Activated B cell treated with CpG ODN at 0.5 μM for 24 hours (primary cell): ENCODE measurements around the gene PPT2. TPM values are rescaled to one million over a fixed set of nuclear protein-coding genes. Genes with fewer than 3 reads are reported as not detected.
A peak's percentile ranks its signal among the peaks of the same experiment; 100 is the strongest.
"Not testable (repeated sequence)": the region's sequence is repeated elsewhere in the genome, so short reads cannot be mapped to it uniquely, and the experiment has no call there.

Experiments
- ATAC-seq: fragments of 200-7000 bp; cut with Tn5 transposase; one replicate; pipeline ENCODE4 v1.10.0; 2021; ENCODE audit warnings: low read depth, mild to moderate bottlenecking, moderate library complexity
- CTCF ChIA-PET: fragments of 350-600 bp; sonication (Branson Sonifier 250); formaldehyde crosslinking; loops from one replicate; lab custom pipeline; 2021; ENCODE audit warnings: antibody characterized with exemption; lab: Charles Lee
- POLR2A ChIA-PET: fragments of 350-600 bp; sonication (Branson Sonifier 250); formaldehyde crosslinking; loops from one replicate; lab custom pipeline; 2021; ENCODE audit warnings: antibody characterized with exemption; lab: Charles Lee
- DNase-seq: peaks from one replicate; pipeline ENCODE4 v3.0.0; 2022
- H3K27ac Mint-ChIP-seq: one replicate; pipeline ENCODE4 v1.8.0; 2020; ENCODE audit warnings: mixed read lengths
- H3K27me3 Mint-ChIP-seq: one replicate; pipeline ENCODE4 v1.8.0; 2021; ENCODE audit warnings: mixed read lengths
- H3K36me3 Mint-ChIP-seq: one replicate; pipeline ENCODE4 v1.8.0; 2021; ENCODE audit warnings: low read depth, mixed read lengths
- H3K4me1 Mint-ChIP-seq: one replicate; pipeline ENCODE4 v1.8.0; 2021; ENCODE audit warnings: mixed read lengths
- H3K4me3 Mint-ChIP-seq: one replicate; pipeline ENCODE4 v1.8.0; 2020; ENCODE audit warnings: mild to moderate bottlenecking, mixed read lengths
- H3K9me3 Mint-ChIP-seq: one replicate; pipeline ENCODE4 v1.8.0; 2020; ENCODE audit warnings: mixed read lengths
- intact Hi-C: fragments of 100-400 bp; cut with micrococcal nuclease; formaldehyde crosslinking; loops from one replicate; pipeline ENCODE4 v1.15.1; 2024
- total RNA-seq: library from RNA; stranded (reverse); gene quantifications from 2 replicates; pipeline ENCODE4 v1.2.3, GENCODE V29; 2022
- TF ChIP-seq, protein P1 (sequence below): fragments of 200-600 bp; IDR thresholded peaks from one replicate; pipeline ENCODE4 v1.8.0; 2022; ENCODE audit warnings: antibody characterized with exemption, mild to moderate bottlenecking

Gene PPT2
- total RNA-seq, 1 donor from 2014 or later, result 3.0 TPM

- peaks cover 56% of the 10 kb centered on the region for H3K4me1 Mint-ChIP-seq
- H3K36me3 Mint-ChIP-seq, result peaks cover 70% of the 10 kb centered on the region
- ChIA-PET POLR2A (interaction anchor here (0.7 to 1.4 kb wide), 4 partner anchors 8 to 889 kb away, joined by 3 to 8 read pairs (median 4); partner anchors contain the start of genes FKBPL and HLA-DPB1), CTCF (interaction anchor here (0.7 to 1.3 kb wide), 2 partner anchors 68 to 520 kb away, joined by 3 read pairs; no protein-coding TSS in a partner anchor)
- DNase-seq (no peak), ATAC-seq (no peak)
- TF ChIP-seq, protein P1, sequence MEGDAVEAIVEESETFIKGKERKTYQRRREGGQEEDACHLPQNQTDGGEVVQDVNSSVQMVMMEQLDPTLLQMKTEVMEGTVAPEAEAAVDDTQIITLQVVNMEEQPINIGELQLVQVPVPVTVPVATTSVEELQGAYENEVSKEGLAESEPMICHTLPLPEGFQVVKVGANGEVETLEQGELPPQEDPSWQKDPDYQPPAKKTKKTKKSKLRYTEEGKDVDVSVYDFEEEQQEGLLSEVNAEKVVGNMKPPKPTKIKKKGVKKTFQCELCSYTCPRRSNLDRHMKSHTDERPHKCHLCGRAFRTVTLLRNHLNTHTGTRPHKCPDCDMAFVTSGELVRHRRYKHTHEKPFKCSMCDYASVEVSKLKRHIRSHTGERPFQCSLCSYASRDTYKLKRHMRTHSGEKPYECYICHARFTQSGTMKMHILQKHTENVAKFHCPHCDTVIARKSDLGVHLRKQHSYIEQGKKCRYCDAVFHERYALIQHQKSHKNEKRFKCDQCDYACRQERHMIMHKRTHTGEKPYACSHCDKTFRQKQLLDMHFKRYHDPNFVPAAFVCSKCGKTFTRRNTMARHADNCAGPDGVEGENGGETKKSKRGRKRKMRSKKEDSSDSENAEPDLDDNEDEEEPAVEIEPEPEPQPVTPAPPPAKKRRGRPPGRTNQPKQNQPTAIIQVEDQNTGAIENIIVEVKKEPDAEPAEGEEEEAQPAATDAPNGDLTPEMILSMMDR, result no peak
- intact Hi-C loops, result no loop called here
- H3K27me3 Mint-ChIP-seq, result no peaks in the 10 kb centered on the region
- H3K9me3 Mint-ChIP-seq, result no peaks in the 10 kb centered on the region
- H3K27ac Mint-ChIP-seq, result peak overlapping the region; percentile 77
- peak overlapping the region; percentile 8 for H3K4me3 Mint-ChIP-seq
Measured at GRCh38 chr6:32187009-32187709, 33.2 kb downstream of the PPT2 start.

DNA sequence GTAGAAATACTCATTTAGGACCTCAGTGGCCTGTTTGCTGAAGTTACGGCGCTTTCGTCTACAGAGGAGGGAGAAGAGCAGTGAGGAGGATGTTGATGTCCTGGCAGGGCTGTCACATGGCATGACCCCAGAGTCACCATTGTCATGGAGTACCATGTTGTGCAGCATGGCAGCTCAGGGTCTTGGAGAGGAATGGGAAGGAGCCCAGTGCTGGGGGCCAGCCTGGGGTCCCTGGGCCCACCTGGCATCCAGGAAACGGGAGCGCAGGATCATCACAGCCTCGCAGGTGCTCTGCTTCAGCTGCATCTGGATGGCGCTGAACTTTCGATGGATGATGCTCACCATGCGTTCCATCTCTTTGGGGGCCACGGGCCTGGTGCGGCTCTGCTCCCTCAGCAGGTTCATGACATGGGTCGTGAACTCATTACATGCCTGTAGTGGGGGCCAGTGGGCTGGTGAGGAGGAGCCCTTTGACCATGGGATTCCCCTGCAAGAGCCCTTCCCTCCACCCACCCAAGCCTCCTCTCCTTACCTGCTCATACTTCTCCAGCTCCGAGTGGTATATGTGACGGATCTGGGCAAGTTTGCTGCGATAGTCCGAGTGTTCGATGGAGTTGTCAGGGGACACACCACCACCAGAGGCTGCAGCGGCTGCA, 33.9 kb downstream of the PPT2 start:
- intact Hi-C loops, DNase-seq, ATAC-seq, H3K9me3 Mint-ChIP-seq, H3K27me3 Mint-ChIP-seq: not testable (repeated sequence)
- Mint-ChIP-seq H3K4me3 (peak overlapping the region; percentile 91), H3K27ac (peak overlapping the region; percentile 77), H3K4me1 (peaks cover 62% of the 10 kb centered on the region), H3K36me3 (peaks cover 70% of the 10 kb centered on the region)
- ChIA-PET POLR2A (interaction anchor here (0.6 to 1.4 kb wide), 6 partner anchors 8 to 888 kb away, joined by 3 to 8 read pairs (median 4); partner anchors contain the start of genes FKBPL and HLA-DPB1), CTCF (interaction anchor here (0.7 to 1.3 kb wide), 2 partner anchors 69 to 519 kb away, joined by 3 read pairs; no protein-coding TSS in a partner anchor)

- DNase-seq (no peak), ATAC-seq (no peak)
- H3K36me3 Mint-ChIP-seq, result peaks cover 64% of the 10 kb centered on the region
- H3K4me1 Mint-ChIP-seq, result peaks cover 69% of the 10 kb centered on the region
- peak overlapping the region; percentile 91 for H3K4me3 Mint-ChIP-seq
- peak overlapping the region; percentile 83 for H3K27ac Mint-ChIP-seq
- CTCF ChIA-PET, result interaction anchor here (1.3 kb wide), 1 partner anchor 69 kb away, joined by 3 read pairs; no protein-coding TSS in a partner anchor
- TF ChIP-seq, protein P1, result no peak
- H3K9me3 Mint-ChIP-seq, result no peaks in the 10 kb centered on the region
- H3K27me3 Mint-ChIP-seq, result no peaks in the 10 kb centered on the region
- POLR2A ChIA-PET, result interaction anchor here (0.6 to 5.2 kb wide), 4 partner anchors 10 to 783 kb away, joined by 3 to 102 read pairs (median 3); partner anchors contain the start of genes AGPAT1 and RNF5
- intact Hi-C loops, result no loop called here
Measured at GRCh38 chr6:32188381-32189068, 34.6 kb downstream of the PPT2 start.

DNA sequence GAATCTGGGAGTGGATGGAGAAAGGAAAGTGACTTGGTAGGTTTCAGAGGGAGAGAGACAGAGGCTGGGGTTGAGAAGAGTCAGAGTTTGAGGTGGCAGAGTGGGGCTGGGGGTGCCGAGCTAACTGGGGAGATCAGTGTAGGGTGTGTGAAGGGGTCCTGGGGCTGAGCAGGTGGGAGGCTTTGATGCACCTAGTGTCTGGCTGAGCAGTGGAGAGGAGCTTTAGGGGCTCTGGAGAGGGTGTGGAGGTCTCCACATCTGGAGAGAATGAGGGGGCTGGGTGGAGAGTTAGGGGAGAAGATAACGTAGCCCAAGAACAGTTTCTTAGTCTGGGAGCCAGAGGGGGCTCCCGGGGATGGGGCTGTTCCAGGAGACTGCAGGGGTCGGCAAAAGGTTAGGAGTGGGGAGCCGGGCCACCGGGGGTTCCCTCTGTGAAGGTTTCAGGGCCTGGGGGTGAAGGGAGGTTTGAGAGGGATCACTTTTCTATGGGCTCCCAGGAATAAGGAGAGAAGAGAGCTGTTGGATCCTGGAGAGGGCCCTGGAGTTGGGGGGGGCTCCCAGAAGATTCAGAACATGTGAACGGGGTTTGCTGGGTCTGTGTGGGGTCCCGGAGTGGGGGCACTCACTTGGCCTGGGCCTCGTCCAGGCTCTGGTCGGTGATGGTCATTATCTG, 35.3 kb downstream of the PPT2 start:
- H3K9me3 Mint-ChIP-seq, result no peaks in the 10 kb centered on the region
- ATAC-seq (no peak), DNase-seq (no peak)
- H3K36me3 Mint-ChIP-seq, result peaks cover 59% of the 10 kb centered on the region
- peak overlapping the region; percentile 83 for H3K27ac Mint-ChIP-seq
- CTCF ChIA-PET, result no interaction called here
- H3K27me3 Mint-ChIP-seq, result no peaks in the 10 kb centered on the region
- H3K4me3 Mint-ChIP-seq, result peak overlapping the region; percentile 91
- POLR2A ChIA-PET, result interaction anchor here (0.9 to 5.2 kb wide), 6 partner anchors 11 to 1088 kb away, joined by 3 to 102 read pairs (median 3); partner anchors contain the start of genes AGPAT1, ATF6B, FKBPL and RNF5
- intact Hi-C loops, result no loop called here
- TF ChIP-seq, protein P1, result no peak
- H3K4me1 Mint-ChIP-seq, result peaks cover 76% of the 10 kb centered on the region

DNA sequence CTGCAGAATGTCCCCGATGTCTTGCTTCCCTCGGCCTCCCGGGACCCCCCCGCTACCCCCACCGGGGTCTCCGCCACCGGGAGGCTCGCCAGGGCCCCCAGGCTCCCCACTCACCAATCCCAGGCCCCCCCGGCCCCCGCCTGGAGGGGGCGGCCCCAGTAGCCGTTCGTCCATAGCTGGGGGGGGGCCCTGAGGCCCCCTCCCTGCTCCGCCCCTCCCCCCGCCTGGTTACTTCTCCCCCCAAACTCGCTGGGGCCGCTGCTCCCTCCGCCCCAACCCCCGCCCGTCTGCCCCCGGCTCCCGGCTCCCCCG, 35.8 kb downstream of the PPT2 start:
- peak overlapping the region; percentile 91 for H3K4me3 Mint-ChIP-seq
- no peaks in the 10 kb centered on the region for H3K27me3 Mint-ChIP-seq
- H3K4me1 Mint-ChIP-seq, result peaks cover 80% of the 10 kb centered on the region
- no peaks in the 10 kb centered on the region for H3K9me3 Mint-ChIP-seq
- intact Hi-C loops, result loop anchor here (1.0 to 10.0 kb wide), 5 partner anchors 11 to 753 kb away; partner anchors contain the start of genes ATF6B, ATP6V1G2, DDX39B and HLA-DMB
- peak overlapping the region; percentile 83 for H3K27ac Mint-ChIP-seq
- TF ChIP-seq, protein P1, result no peak
- no peak for ATAC-seq
- no peak for DNase-seq
- ChIA-PET POLR2A (interaction anchor here (0.7 to 5.2 kb wide), 16 partner anchors 8 to 1088 kb away, joined by 3 to 102 read pairs (median 5); partner anchors contain the start of genes AGPAT1, ATF6B, BAG6 and BRD2), CTCF (no interaction called here)
- peaks cover 59% of the 10 kb centered on the region for H3K36me3 Mint-ChIP-seq
